Naive B cell (primary cell): ENCODE measurements around the gene SMARCA2. TPM values are rescaled to one million over a fixed set of nuclear protein-coding genes. Genes with fewer than 3 reads are reported as not detected.

Experiments
- ATAC-seq, 2 donors: fragments of 150-1000 bp; cut with Tn5 transposase; 2 replicates each; pipeline ENCODE4 v1.10.0; 2021; ENCODE audit warnings: low read depth in 2 of 2, mild to moderate bottlenecking in 2 of 2, moderate library complexity in 2 of 2
- DNase-seq: peaks from one replicate; pipeline ENCODE4 v3.0.0; 2022
- H3K27ac Mint-ChIP-seq, 6 donors: one replicate each; pipeline ENCODE4 v1.8.0; 2020 to 2022; ENCODE audit warnings: mild to moderate bottlenecking in 6 of 6, mixed read lengths in 6 of 6, moderate library complexity in 5 of 6, inconsistent platforms in 2 of 6
- H3K27me3 Mint-ChIP-seq, 3 donors: one replicate each; pipeline ENCODE4 v1.8.0; 2021 to 2022; ENCODE audit warnings: mixed read lengths in 3 of 3, mild to moderate bottlenecking in 1 of 3
- H3K36me3 Mint-ChIP-seq, 2 donors: one replicate each; pipeline ENCODE4 v1.8.0; 2020 to 2022; ENCODE audit warnings: mixed read lengths in 2 of 2, inconsistent platforms in 1 of 2, mild to moderate bottlenecking in 1 of 2
- H3K4me1 Mint-ChIP-seq, 3 donors: one replicate each; pipeline ENCODE4 v1.8.0; 2020 to 2022; ENCODE audit warnings: mixed read lengths in 3 of 3, inconsistent platforms in 1 of 3, mild to moderate bottlenecking in 1 of 3, moderate library complexity in 1 of 3
- H3K4me3 Mint-ChIP-seq, 8 donors: one replicate each; pipeline ENCODE4 v1.8.0; 2020 to 2022; ENCODE audit warnings: mild to moderate bottlenecking in 8 of 8, mixed read lengths in 8 of 8, moderate library complexity in 8 of 8, inconsistent platforms in 2 of 8
- H3K9me3 Mint-ChIP-seq, 7 donors: one replicate each; pipeline ENCODE4 v1.8.0; 2020 to 2022; ENCODE audit warnings: mixed read lengths in 7 of 7, mild to moderate bottlenecking in 5 of 7, inconsistent platforms in 2 of 7, moderate library complexity in 1 of 7
- polyA plus RNA-seq, 6 donors: library from polyadenylated mRNA; unstranded; fragments of 300-500 nt; fragmentation: Illumina TruSeq; gene quantifications; one replicate each; pipeline ENCODE4 v1.2.3, GENCODE V29; 2021; ENCODE audit warnings: low read depth in 6 of 6

Gene SMARCA2
- polyA plus RNA-seq, 6 donors from 2014 or later, result 22.4 to 58.5 (median 39.8) TPM

GRCh38 chr9:2152966-2153629, 138.0 kb downstream of the SMARCA2 start:
- DNase-seq (no peak), ATAC-seq (no peak)
- Mint-ChIP-seq H3K27ac (peak overlapping the region in 1 of 6 donors; percentile 22), H3K4me1 (peaks cover 52 to 62% (median 55%) of the 10 kb centered on the region in 3 donors), H3K27me3 (no peaks in the 10 kb centered on the region), H3K4me3 (no peak overlapping the region), H3K9me3 (peaks cover 0 to 18% (median 10%) of the 10 kb centered on the region in 7 donors), H3K36me3 (peaks cover 18 to 23% of the 10 kb centered on the region in 2 donors)

DNA sequence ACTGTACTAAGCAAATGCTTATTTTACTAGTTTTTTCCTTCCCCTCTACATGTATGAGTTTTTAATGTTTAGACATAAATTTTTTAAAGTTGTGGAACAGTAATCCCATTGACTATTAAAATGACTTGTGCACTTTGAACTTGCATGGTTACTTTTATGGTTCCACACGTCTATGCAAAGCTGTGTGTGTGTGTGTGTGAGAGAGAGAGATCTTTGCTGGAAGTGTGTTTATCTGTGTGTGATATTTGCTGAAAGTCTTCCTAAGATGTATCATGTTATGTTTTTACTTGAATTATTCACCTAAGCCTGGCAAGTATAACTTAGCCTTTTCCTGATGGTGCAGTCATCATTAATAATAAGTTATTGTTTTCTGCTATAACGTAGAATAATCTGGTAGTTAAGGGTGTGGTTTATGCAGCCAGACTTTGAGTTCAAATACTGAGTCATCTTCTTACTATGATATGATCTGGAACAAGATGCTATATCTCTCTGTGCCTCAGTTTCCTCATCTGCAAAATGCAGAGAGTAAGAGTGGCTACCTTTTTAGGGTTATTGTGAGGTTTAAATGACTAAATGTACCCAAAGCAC, 138.6 kb downstream of the SMARCA2 start:
- Mint-ChIP-seq H3K4me3 (no peak overlapping the region), H3K27ac (no peak overlapping the region)
- no peak for ATAC-seq

GRCh38 chr9:2154731-2155130, 139.6 kb downstream of the SMARCA2 start:
- peaks cover 7 to 15% of the 10 kb centered on the region in 2 donors for H3K36me3 Mint-ChIP-seq

More for the DNA sequence above, 138.6 kb downstream of the SMARCA2 start:
- peaks cover 0 to 18% (median 9%) of the 10 kb centered on the region in 7 donors for H3K9me3 Mint-ChIP-seq
- no peak for DNase-seq
- H3K27me3 Mint-ChIP-seq, result no peaks in the 10 kb centered on the region
- peaks cover 13 to 20% of the 10 kb centered on the region in 2 donors for H3K36me3 Mint-ChIP-seq
- H3K4me1 Mint-ChIP-seq, result peaks cover 58 to 69% (median 58%) of the 10 kb centered on the region in 3 donors

GRCh38 chr9:2155966-2156365, 140.8 kb downstream of the SMARCA2 start:
- ATAC-seq (no peak), DNase-seq (no peak)
- Mint-ChIP-seq H3K27me3 (no peaks in the 10 kb centered on the region), H3K27ac (peak overlapping the region in 2 of 6 donors; percentile 47 to 59), H3K36me3 (peaks cover 5 to 9% of the 10 kb centered on the region in 2 donors), H3K9me3 (peaks cover 0 to 8% (median 4%) of the 10 kb centered on the region in 7 donors), H3K4me3 (peak overlapping the region in 1 of 8 donors; percentile 59), H3K4me1 (peaks cover 59 to 73% (median 59%) of the 10 kb centered on the region in 3 donors)

More at GRCh38 chr9:2154731-2155130, 139.6 kb downstream of the SMARCA2 start:
- Mint-ChIP-seq H3K4me1 (peaks cover 56 to 75% (median 61%) of the 10 kb centered on the region in 3 donors), H3K4me3 (peak overlapping the region in 1 of 8 donors; percentile 20), H3K9me3 (peaks cover 0 to 17% (median 6%) of the 10 kb centered on the region in 7 donors), H3K27ac (peak overlapping the region in 4 of 6 donors; percentile 18 to 88 (median 56)), H3K27me3 (no peaks in the 10 kb centered on the region)
- no peak for ATAC-seq
- no peak for DNase-seq

DNA sequence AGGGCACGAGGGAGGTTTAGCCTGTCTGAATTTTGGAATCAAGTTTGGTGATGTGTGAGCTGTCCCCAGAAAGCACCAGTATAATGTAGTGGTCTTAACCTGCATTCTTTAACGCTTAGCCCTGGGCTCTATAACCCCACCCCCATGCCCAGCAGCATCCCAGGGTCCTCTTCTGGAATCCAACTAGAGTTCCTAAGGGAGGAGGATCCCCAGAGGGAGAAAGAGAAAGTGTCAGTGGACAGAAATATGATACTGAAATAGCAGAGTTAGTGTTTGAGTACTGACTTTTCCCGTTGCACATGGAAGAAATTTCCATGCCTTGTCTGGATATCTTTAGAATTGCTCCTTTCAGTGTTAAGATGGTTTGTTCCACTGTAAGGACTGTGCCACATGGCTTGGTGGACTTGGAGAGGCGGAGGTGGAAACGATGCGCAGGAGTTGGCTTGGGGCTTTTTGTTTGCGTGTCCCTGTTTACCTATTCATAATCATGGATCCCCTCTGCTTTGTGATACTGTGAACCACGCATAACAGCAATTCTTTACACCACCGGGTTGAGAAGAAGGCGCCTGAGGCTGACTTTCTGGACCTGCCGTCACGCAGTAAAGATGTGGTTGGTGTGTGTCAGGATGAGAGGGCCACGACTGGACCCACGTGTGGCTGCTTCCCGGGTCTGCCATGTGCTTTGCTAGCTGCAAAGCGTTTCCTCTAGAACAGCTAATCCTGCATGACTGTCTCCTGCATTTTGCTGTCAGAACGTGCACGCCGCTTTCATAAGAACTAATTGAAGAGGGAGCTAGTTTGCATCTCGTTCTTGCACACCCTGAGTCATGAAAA, 142.3 kb downstream of the SMARCA2 start:
- ATAC-seq (peak; percentile 29 to 43), DNase-seq (no peak)
- Mint-ChIP-seq H3K9me3 (no peaks in the 10 kb centered on the region), H3K27ac (peak overlapping the region; percentile 30 to 94 (median 82)), H3K27me3 (no peaks in the 10 kb centered on the region), H3K4me3 (peak overlapping the region; percentile 80 to 95 (median 90)), H3K36me3 (no peaks in the 10 kb centered on the region), H3K4me1 (peaks cover 54 to 61% (median 55%) of the 10 kb centered on the region in 3 donors)

DNA sequence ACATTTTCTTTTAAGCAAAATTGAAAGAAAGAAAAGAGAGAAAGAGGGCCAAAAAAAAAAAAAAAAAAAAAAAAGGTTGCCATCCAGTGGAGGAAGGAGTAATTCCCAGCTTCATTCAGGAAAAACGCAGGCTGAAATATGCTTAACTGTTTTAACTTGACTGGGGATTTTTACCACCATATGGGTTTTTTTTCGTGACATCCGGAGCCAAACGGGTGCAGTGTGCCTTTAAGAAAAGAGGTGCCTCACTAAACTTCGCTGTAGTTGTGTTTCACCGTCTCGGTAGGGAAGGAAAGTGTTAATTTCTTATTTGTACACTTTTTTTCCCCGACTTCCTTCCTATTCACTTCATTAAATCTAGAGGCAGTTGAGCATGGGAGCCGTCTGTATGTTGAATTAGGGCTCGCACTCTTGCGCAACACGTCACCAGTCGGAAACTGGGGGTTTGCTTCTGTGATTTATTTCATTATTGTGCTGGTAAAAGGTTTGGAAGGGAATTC, 143.0 kb downstream of the SMARCA2 start:
- Mint-ChIP-seq H3K36me3 (no peaks in the 10 kb centered on the region), H3K27me3 (no peaks in the 10 kb centered on the region), H3K9me3 (no peaks in the 10 kb centered on the region), H3K27ac (peak overlapping the region; percentile 74 to 92 (median 90)), H3K4me3 (peak overlapping the region; percentile 80 to 95 (median 90)), H3K4me1 (peaks cover 50 to 58% (median 54%) of the 10 kb centered on the region in 3 donors)
- ATAC-seq, result peak; percentile 82 to 90
- peak; percentile 46 for DNase-seq

DNA sequence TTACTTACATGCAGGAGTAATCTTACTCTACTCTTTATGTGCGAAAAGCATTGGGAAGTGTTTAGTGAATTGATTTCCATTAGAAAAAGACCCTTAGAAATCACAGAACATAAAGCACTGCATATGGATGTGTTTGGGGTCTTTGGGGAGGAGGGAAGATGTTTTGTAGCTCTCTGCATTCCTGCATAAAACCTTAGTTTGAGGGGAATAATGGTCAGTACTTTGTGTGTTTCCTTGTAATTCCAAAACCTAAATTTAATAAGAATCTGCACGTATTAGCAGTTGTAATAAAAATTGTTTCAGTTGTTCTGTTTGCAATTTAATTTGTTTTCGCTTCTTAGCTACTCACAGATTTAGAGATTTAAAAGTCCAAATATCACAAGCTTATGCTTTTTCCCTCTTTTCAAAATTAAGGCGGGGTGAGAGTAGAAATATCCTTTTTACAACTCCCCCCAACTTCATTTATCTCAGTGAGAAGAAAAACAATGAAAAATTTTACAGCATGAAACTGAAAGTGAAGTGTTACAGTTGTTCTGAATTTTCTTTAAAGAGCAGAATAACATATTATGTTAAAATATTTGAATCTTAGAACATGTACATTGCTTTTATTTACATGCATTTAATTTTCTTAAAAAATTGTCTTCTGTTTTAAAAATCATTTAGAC, 143.8 kb downstream of the SMARCA2 start:
- H3K27ac Mint-ChIP-seq, result peak overlapping the region in 3 of 6 donors; percentile 57 to 90 (median 74)
- no peak for DNase-seq
- H3K27me3 Mint-ChIP-seq, result no peaks in the 10 kb centered on the region
- no peaks in the 10 kb centered on the region for H3K9me3 Mint-ChIP-seq
- ATAC-seq, result no peak
- H3K4me3 Mint-ChIP-seq, result peak overlapping the region; percentile 80 to 95 (median 90)
- peaks cover 46 to 53% (median 49%) of the 10 kb centered on the region in 3 donors for H3K4me1 Mint-ChIP-seq
- peaks cover 0 to under 1% of the 10 kb centered on the region in 2 donors for H3K36me3 Mint-ChIP-seq

DNA sequence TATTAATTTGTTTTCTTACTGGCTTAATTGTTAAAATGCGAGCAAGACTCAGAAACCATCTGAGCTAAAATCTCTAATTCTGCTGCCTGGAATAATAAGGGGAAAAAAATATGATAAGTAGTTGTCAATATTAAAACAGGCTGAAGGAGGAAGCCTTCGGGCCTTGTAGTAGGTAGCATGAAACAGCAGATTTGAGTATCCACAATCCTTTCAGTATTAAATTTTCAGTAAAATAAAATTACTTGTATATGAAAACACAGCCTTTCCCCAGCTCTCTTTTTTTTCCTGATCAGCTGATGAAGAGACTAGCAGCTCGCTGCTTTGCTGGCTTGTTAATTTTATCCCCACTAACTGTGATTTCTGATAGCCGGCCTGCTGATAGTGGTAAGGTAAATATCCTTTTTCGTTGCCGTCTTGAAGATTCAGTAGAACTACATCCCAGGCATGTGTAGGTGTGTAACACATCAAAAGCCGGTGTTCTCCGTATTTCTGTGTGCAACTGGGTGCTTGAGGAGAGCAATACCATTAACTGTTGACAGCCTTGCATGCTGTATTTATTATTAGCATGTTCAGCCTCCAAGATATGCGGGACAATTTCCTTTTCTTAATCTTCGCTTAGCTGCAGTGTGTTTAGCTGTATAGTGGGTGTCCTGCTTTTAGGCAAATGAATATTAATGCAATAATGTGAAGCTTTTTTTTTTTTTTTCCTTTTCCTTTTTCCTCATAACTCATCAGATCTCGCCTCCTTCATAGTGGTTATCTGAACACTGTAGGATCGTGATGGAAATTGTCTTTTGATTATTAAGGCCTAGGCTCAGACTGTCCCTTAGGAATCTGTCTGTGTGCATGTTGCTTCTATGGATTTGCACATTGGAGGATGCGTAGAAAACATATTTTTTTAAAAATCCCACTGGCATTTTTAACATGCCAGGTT, 144.6 kb downstream of the SMARCA2 start:
- Mint-ChIP-seq H3K36me3 (peaks cover 0 to 7% of the 10 kb centered on the region in 2 donors), H3K4me1 (peaks cover 44 to 50% (median 45%) of the 10 kb centered on the region in 3 donors), H3K4me3 (peak overlapping the region; percentile 57 to 88 (median 78)), H3K9me3 (no peaks in the 10 kb centered on the region), H3K27me3 (no peaks in the 10 kb centered on the region), H3K27ac (peak overlapping the region in 5 of 6 donors; percentile 15 to 91 (median 26))
- ATAC-seq, result no peak
- DNase-seq, result no peak

DNA sequence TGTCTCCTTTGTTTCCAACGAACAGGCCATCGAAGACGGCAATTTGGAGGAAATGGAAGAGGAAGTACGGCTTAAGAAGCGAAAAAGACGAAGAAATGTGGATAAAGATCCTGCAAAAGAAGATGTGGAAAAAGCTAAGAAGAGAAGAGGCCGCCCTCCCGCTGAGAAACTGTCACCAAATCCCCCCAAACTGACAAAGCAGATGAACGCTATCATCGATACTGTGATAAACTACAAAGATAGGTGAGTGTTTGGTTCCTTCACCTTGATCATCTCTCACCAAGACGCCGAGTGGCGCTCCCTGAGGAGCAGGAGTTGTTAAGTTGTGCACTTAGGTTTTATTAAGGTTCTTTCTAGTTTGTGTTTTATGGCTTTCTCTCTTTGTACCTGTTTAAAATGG, 146.5 kb downstream of the SMARCA2 start:
- Mint-ChIP-seq H3K27me3 (no peaks in the 10 kb centered on the region), H3K4me3 (no peak overlapping the region), H3K9me3 (no peaks in the 10 kb centered on the region), H3K4me1 (peaks cover 46 to 53% (median 51%) of the 10 kb centered on the region in 3 donors), H3K27ac (peak overlapping the region in 1 of 6 donors; percentile 70), H3K36me3 (peaks cover 13 to 20% of the 10 kb centered on the region in 2 donors)
- no peak for ATAC-seq
- no peak for DNase-seq

GRCh38 chr9:2163231-2163885, 148.2 kb downstream of the SMARCA2 start:
- ATAC-seq (no peak), DNase-seq (no peak)
- Mint-ChIP-seq H3K9me3 (no peaks in the 10 kb centered on the region), H3K27ac (no peak overlapping the region), H3K36me3 (peaks cover 21 to 25% of the 10 kb centered on the region in 2 donors), H3K4me3 (no peak overlapping the region), H3K4me1 (peaks cover 33 to 44% (median 35%) of the 10 kb centered on the region in 3 donors), H3K27me3 (no peaks in the 10 kb centered on the region)

DNA sequence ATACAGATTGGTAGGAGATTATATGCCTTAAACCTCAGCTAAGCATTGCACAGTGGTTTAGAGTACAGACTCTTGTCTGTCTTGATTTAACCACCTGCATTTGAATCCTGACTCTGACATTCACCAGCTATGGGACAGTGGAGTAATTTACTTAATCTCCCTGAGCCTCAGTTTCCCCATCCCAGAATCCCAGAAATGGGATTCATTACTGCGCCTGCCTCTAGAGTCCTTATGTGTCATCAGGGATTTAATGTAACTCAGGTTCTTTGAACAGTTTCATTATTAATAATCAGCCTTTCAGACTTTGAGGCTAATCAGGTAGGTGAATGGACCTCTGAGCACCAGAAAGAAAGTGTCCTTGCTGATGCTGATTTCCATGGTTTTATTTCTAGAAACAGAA, 149.1 kb downstream of the SMARCA2 start:
- DNase-seq (no peak), ATAC-seq (no peak)
- peaks cover 28 to 43% (median 32%) of the 10 kb centered on the region in 3 donors for H3K4me1 Mint-ChIP-seq
- H3K36me3 Mint-ChIP-seq, result peaks cover 26 to 30% of the 10 kb centered on the region in 2 donors
- H3K4me3 Mint-ChIP-seq, result no peak overlapping the region
- H3K27me3 Mint-ChIP-seq, result no peaks in the 10 kb centered on the region
- peak overlapping the region in 2 of 6 donors; percentile 24 to 62 for H3K27ac Mint-ChIP-seq
- H3K9me3 Mint-ChIP-seq, result no peaks in the 10 kb centered on the region
